ENCODE data around the gene ADAM15.

The ADAM15 gene

DNA sequence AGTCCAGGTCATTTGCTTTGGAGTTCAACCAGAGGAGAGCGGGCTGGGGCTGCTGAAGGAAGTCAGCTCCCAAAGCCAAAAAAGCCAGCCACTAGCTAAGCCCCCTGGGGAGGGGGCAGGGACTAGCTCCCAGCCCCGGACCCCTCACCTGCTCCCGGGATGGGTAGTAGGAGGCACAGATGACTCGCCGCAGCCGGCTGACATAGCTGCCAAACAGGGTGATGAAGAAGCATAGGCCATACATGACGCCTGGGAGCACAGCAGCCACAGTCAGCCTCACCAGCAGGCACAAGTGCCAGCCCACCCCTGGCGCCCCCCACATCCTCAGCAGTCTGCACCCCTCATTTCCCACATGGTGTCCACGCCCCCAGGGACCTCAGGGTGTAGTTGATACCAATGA is 25.0 kb upstream of the ADAM15 start:
- Histone ChIP-seq H3K27me3 (ENCODE audit: insufficient read depth, low read length, poor library complexity, severe bottlenecking) (no peaks in the 10 kb centered on the region), H3K4me3 (ENCODE audit: low read length, poor library complexity, severe bottlenecking) (no peak overlapping the region), H3K9ac (ENCODE audit: low read depth, low read length, poor library complexity, severe bottlenecking) (no peak overlapping the region), H3F3A (ENCODE audit: low read depth) (no peaks in the 10 kb centered on the region), H3K9me2 (replicated peaks; ENCODE audit: low read depth, low read length) (no peaks in the 10 kb centered on the region), H3K36me3 (ENCODE audit: insufficient read depth, low read length) (no peaks in the 10 kb centered on the region), H3K9me3 (ENCODE audit: insufficient read depth, low read depth, low read length) (no peaks in the 10 kb centered on the region), H3K79me2 (ENCODE audit: insufficient read depth, low read length) (no peaks in the 10 kb centered on the region), H3K4me2 (ENCODE audit: low read depth, low read length, poor library complexity, severe bottlenecking) (no peak overlapping the region), H2AFZ (ENCODE audit: low read length) (no peak overlapping the region), H4K20me1 (ENCODE audit: insufficient read depth, low read length, poor library complexity, severe bottlenecking) (no peaks in the 10 kb centered on the region), H3K4me1 (ENCODE audit: insufficient read depth, low read length, poor library complexity, severe bottlenecking) (no peaks in the 10 kb centered on the region)
- TF ChIP-seq, protein P1, sequence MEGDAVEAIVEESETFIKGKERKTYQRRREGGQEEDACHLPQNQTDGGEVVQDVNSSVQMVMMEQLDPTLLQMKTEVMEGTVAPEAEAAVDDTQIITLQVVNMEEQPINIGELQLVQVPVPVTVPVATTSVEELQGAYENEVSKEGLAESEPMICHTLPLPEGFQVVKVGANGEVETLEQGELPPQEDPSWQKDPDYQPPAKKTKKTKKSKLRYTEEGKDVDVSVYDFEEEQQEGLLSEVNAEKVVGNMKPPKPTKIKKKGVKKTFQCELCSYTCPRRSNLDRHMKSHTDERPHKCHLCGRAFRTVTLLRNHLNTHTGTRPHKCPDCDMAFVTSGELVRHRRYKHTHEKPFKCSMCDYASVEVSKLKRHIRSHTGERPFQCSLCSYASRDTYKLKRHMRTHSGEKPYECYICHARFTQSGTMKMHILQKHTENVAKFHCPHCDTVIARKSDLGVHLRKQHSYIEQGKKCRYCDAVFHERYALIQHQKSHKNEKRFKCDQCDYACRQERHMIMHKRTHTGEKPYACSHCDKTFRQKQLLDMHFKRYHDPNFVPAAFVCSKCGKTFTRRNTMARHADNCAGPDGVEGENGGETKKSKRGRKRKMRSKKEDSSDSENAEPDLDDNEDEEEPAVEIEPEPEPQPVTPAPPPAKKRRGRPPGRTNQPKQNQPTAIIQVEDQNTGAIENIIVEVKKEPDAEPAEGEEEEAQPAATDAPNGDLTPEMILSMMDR (conservative IDR thresholded peaks at IDR 0.05; ENCODE audit: low read length): no peak
- no peak for TF ChIP-seq EZH2phosphoT487 (IDR thresholded peaks at IDR 0.05; ENCODE audit: borderline replicate concordance)

DNA sequence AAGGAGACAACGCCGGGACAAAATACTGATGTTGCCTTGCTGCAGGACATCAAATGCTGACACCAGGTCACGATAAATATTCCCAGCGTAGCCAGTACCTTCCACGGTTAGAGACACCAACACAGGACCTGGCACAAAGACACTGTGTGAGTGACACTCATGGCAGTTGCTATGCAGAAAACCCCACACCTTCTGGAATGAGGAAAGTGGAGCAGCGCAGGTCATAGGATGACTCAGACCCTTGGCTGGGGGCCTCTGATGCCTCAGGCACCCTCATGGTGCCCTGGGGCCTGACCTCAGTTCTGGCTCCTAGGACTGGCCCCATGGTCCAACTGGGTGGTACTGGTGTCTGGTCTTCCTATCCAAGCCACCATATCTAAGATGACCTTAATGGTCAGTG is 24.5 kb upstream of the ADAM15 start:
- no peaks in the 10 kb centered on the region for H3K9me2 ChIP-seq (replicated peaks; ENCODE audit: low read depth, low read length)
- H3K79me2 ChIP-seq (ENCODE audit: insufficient read depth, low read length): no peaks in the 10 kb centered on the region
- H4K20me1 ChIP-seq (ENCODE audit: insufficient read depth, low read length, poor library complexity, severe bottlenecking): no peaks in the 10 kb centered on the region
- no peaks in the 10 kb centered on the region for H3F3A ChIP-seq (ENCODE audit: low read depth)
- no peak overlapping the region for H3K4me3 ChIP-seq (ENCODE audit: low read length, poor library complexity, severe bottlenecking)
- no peaks in the 10 kb centered on the region for H3K36me3 ChIP-seq (ENCODE audit: insufficient read depth, low read length)
- no peak overlapping the region for H2AFZ ChIP-seq (ENCODE audit: low read length)
- H3K4me1 ChIP-seq (ENCODE audit: insufficient read depth, low read length, poor library complexity, severe bottlenecking): no peaks in the 10 kb centered on the region
- no peaks in the 10 kb centered on the region for H3K27me3 ChIP-seq (ENCODE audit: insufficient read depth, low read length, poor library complexity, severe bottlenecking)
- H3K9ac ChIP-seq (ENCODE audit: low read depth, low read length, poor library complexity, severe bottlenecking): no peak overlapping the region
- H3K4me2 ChIP-seq (ENCODE audit: low read depth, low read length, poor library complexity, severe bottlenecking): no peak overlapping the region
- no peak for TF ChIP-seq EZH2phosphoT487 (IDR thresholded peaks at IDR 0.05; ENCODE audit: borderline replicate concordance)
- TF ChIP-seq, protein P1 (conservative IDR thresholded peaks at IDR 0.05; ENCODE audit: low read length): no peak
- no peaks in the 10 kb centered on the region for H3K9me3 ChIP-seq (ENCODE audit: insufficient read depth, low read depth, low read length)

DNA sequence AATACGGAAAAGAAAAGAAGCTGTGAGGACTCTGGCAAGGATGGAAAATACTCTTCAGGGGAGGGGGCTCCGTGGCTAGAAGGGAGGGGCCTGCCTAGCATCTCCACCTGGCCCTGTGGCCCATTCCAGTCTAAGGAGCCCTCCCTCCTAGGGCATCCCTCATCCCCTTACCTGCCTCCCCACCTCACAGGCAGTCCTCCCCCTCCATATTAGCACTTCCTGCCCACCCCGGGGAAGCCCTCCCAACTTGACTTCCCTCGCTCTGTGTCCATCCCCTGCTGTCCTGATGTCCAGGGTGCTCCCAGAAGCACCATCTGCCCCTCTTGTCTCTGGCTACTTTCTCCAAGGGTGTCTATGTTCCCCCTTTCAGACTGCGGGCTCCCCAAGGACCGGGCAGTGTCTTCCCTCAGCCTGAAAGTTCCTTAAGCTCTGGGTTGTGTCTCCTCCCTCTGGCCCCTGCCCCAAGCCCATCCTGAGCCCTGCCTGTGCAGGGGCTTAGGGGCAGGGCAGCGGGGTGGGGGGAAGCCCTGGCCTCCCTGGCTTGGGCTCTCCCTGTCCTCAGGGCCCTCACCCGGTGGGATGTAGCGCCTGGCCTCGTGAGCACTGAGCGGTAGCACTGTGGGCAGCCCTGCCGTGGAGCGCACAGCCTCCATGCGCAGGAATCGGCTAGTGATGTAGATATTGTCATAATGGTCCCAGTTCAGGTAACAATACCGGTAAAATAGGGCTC is 21.4 kb upstream of the ADAM15 start:
- Histone ChIP-seq H3K79me2 (ENCODE audit: insufficient read depth, low read length) (no peaks in the 10 kb centered on the region), H3K4me1 (ENCODE audit: insufficient read depth, low read length, poor library complexity, severe bottlenecking) (no peaks in the 10 kb centered on the region), H3K27me3 (ENCODE audit: insufficient read depth, low read length, poor library complexity, severe bottlenecking) (no peaks in the 10 kb centered on the region), H3K9ac (ENCODE audit: low read depth, low read length, poor library complexity, severe bottlenecking) (no peak overlapping the region), H3K9me3 (ENCODE audit: insufficient read depth, low read depth, low read length) (no peaks in the 10 kb centered on the region), H3K4me3 (ENCODE audit: low read length, poor library complexity, severe bottlenecking) (no peak overlapping the region), H3K4me2 (ENCODE audit: low read depth, low read length, poor library complexity, severe bottlenecking) (no peak overlapping the region), H3K36me3 (ENCODE audit: insufficient read depth, low read length) (no peaks in the 10 kb centered on the region), H2AFZ (ENCODE audit: low read length) (no peak overlapping the region), H3F3A (ENCODE audit: low read depth) (no peaks in the 10 kb centered on the region), H4K20me1 (ENCODE audit: insufficient read depth, low read length, poor library complexity, severe bottlenecking) (no peaks in the 10 kb centered on the region), H3K9me2 (replicated peaks; ENCODE audit: low read depth, low read length) (no peaks in the 10 kb centered on the region)
- TF ChIP-seq EZH2phosphoT487 (IDR thresholded peaks at IDR 0.05; ENCODE audit: borderline replicate concordance): no peak
- TF ChIP-seq, protein P1 (conservative IDR thresholded peaks at IDR 0.05; ENCODE audit: low read length): no peak

All from Loucy (cell line).